Choroid plexus epithelial cell (primary cell): ENCODE data around the gene SLC22A23.

Experiments used
- DNase-seq: peaks from one replicate; pipeline ENCODE4 v3.0.0-alpha.2; 2010; ENCODE audit warnings: low read depth
- H3K4me3 ChIP-seq: 2 replicates; pipeline ENCODE4 v1.5.1; 2011; ENCODE audit warnings: low read depth, mild to moderate bottlenecking, control low read depth, low read length, moderate library complexity
- CTCF ChIP-seq: conservative IDR thresholded peaks from 2 replicates; pipeline ENCODE4 v1.5.1; 2011; ENCODE audit warnings: low read depth, mild to moderate bottlenecking, control low read depth, inconsistent platforms, low read length, moderate library complexity

Gene SLC22A23

DNA sequence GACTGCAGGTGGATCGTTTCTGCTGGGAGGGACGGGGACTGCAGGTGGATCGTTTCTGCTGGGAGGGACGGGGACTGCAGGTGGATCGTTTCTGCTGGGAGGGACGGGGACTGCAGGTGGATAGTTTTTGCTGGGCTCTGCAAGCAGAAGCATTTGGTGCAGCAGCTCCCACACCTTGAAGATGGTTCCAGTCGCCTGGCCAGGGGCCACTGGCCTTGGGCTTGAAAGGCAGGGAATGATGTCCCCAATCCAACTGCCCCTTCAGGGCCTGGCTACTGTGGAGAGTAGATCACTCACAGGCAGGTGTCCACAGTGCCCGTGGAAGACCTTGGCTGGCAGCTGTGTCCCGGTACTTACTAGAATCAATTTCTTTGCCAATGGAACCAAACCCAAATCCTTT, 129.9 kb downstream of the SLC22A23 start:
- no peak for DNase-seq
- no peak overlapping the region for H3K4me3 ChIP-seq
- TF ChIP-seq CTCF, result no peak

DNA sequence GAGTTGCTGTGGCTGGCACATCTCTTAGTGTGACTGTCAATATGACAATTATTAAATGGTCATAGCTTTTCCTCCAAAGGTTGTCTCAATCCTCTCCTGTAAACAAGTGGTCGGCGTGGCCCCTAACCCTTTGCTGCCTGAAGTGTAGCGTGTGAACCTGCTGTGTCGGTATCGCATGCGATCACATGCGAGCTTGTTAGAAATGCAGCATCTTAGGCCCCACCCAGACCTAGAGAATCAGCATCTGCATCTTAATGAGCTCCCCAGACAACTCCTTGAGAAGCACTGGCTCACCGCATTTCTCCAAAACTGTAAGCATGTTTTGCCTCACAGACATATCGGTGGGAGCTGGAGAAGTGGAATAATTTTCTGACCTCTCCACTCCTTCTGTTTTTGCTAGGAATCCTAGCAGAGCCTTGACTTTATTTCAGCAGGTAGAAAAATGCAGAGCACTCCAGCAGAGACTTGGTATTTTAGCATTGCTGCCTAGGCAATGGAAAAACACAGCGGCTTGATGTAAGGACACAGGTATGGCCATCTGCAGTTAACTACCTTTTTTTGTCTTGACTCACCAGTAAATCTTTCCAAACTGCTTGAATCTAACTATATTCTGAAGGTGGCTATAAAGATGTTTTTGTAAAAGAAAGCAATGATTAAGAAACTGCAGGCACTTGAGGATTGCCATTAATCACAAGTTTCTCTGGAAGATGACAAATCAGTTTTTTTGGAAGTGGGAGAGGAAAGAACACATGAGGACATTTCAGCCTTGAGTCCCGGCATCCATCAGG, 130.5 kb downstream of the SLC22A23 start:
- TF ChIP-seq CTCF, result no peak
- no peak for DNase-seq
- H3K4me3 ChIP-seq, result no peak overlapping the region

DNA sequence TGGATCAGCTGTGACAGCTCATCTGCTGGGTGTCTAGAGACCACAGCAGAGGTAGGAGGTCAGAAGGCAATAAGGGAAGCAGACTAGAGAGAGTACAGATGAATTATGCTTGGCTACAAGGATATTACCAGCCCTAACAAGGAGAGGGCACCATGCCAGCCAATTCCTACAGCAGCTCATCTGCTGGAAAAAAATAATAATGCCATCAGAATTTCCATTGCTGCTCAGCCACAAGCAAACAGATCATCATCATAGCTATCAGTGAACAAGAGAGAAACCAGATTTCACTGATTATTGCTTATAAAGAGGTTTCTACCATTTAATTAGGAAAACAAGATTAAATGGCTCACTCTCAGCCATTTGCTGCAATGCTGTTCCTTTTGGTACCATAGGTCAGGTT, 131.6 kb downstream of the SLC22A23 start:
- H3K4me3 ChIP-seq, result no peak overlapping the region
- peak; percentile 72 for DNase-seq
- no peak for TF ChIP-seq CTCF

DNA sequence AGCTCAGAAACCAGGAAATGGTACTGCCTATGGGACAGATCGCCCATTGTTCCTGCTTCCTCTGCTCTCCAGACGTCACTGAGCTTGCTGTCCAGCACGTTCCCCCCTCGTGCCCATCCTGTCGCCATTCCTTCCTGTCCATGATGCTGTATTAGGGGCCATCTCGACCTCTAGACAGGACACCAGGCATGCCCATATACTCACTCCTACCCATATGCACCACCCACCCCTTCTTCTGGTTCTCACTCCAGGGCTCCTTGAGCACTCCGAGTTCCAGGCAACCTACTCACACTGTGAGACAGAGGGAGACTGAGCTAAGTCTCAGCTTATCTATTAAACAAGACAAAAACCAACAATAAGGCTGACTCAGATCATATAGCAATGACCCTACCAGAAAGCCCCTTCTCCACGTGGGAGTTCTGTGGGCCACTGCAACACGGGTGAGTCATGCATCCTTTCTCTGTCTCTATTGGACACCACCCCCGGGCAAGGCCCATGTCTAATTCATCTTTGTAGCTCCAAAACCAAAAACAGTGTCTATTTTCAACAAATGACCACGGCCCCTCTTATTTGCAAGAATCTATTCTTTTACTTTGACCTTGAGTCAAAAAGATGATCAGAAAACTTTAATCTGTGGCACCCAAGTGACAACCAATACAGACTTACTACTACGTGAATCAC, 132.4 kb downstream of the SLC22A23 start:
- TF ChIP-seq CTCF, result peak; percentile 22
- DNase-seq, result peak; percentile 93
- H3K4me3 ChIP-seq, result no peak overlapping the region

DNA sequence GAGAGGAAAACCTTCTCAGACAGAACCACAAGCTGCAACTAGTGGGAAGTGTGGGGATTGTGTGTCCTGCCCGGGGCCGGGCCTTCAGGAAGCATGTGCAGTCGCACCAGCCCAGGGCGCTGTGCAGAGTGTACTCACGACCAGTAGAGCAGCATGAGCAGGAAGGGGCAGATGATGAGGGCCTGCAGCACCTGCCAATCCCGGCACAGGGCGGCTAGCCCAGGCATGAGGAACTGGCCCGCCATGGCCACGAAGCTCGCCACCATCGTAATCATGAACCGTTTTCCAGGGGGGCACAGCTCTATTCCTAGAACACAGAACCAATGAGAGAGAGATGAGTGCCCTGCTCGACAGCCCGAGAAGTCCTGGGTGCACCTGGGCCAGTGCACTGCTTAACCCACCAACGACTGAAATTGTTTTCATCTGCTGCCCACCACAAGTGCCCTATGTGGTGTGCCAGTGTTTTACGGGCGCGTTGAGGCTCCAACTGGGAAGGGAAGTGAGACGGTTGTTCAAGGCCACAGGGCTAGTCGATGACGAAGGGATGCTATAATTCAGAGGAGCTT, 133.1 kb downstream of the SLC22A23 start:
- DNase-seq, result no peak
- H3K4me3 ChIP-seq, result no peak overlapping the region
- no peak for TF ChIP-seq CTCF

DNA sequence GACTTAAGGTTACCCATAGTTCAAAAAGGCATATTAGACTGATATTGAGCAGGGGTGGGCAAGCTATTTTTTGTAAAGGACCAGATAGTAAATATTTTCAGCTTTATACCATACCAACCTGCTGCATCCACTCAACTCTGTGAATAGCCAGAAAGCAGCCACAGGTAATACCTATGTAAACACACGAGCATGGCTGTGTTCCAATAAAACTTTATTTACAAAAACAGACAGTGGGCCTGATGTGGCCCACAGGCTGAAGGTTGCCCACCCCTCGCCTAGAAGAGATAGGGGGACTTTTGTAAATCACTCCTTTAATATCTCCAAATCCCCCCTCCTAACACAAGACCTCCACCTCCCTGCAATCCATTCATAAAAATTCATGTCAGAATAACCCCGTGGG, 133.7 kb downstream of the SLC22A23 start:
- no peak for TF ChIP-seq CTCF
- H3K4me3 ChIP-seq, result no peak overlapping the region
- no peak for DNase-seq
